ENCODE data around the gene MED6.

The MED6 gene

GRCh38 chr14:70597731-70598130 lies 2.7 kb downstream of the MED6 start:
- no peak for ATAC-seq

GRCh38 chr14:70595443-70596185 lies 4.8 kb downstream of the MED6 start:
- no peak for ATAC-seq

- no peak for ATAC-seq
These were observed 6.0 kb downstream of the MED6 start for GRCh38 chr14:70594461-70594860.

GRCh38 chr14:70585231-70585630 lies 15.2 kb downstream of the MED6 start:
- ATAC-seq = no peak

- no peak for ATAC-seq
These were observed 23.6 kb downstream of the MED6 start for GRCh38 chr14:70576891-70577290.

GRCh38 chr14:70573050-70573449 lies 27.4 kb downstream of the MED6 start:
- ATAC-seq = no peak

GRCh38 chr14:70571139-70571538 lies 29.3 kb downstream of the MED6 start:
- no peak for ATAC-seq

GRCh38 chr14:70567791-70568190 lies 32.7 kb downstream of the MED6 start:
- ATAC-seq = peak in 1 of 2 donors; percentile 30

GRCh38 chr14:70563869-70564268 lies 36.6 kb downstream of the MED6 start:
- ATAC-seq = no peak

GRCh38 chr14:70563417-70563816 lies 37.0 kb downstream of the MED6 start:
- ATAC-seq = no peak

GRCh38 chr14:70558356-70558755 lies 42.1 kb downstream of the MED6 start:
- ATAC-seq = no peak

- ATAC-seq = no peak
These were observed 44.6 kb downstream of the MED6 start for GRCh38 chr14:70555890-70556289.

- no peak for ATAC-seq
These were observed 62.4 kb downstream of the MED6 start for GRCh38 chr14:70538087-70538486.

GRCh38 chr14:70536830-70537229 lies 63.6 kb downstream of the MED6 start:
- no peak for ATAC-seq

- ATAC-seq = no peak
These were observed 65.6 kb downstream of the MED6 start, which contains the start of gene ADAM20 for GRCh38 chr14:70534904-70535303. TSS of gene ADAM20 (minus strand) at chr14:70535004. CDS start at chr14:70524757, 10,247 bp downstream.
